Ascending aorta (tissue), 2 donors: ENCODE data around the gene ABR. TPM values are rescaled to one million over a fixed set of nuclear protein-coding genes. Genes with fewer than 3 reads are reported as not detected.

Experiments
- DNase-seq, 2 donors: peaks; one replicate each; pipeline ENCODE4 v3.0.0-alpha.2; 2019; ENCODE audit warnings: low spot score in 2 of 2
- H3K27ac ChIP-seq, 2 donors: fragments of 200-600 bp; sonication (generic); one replicate each; pipeline ENCODE4 v1.5.1; 2016 to 2017; ENCODE audit warnings: mild to moderate bottlenecking in 1 of 2
- H3K27me3 ChIP-seq: fragments of 200-600 bp; sonication (generic); one replicate; pipeline ENCODE4 v1.5.1; 2017
- H3K36me3 ChIP-seq, 2 donors: fragments of 200-600 bp; sonication (generic); one replicate each; pipeline ENCODE4 v1.5.1; 2016
- H3K4me1 ChIP-seq, 2 donors: fragments of 200-600 bp; sonication (generic); one replicate each; pipeline ENCODE4 v1.5.1; 2016 to 2017; ENCODE audit warnings: mild to moderate bottlenecking in 1 of 2
- H3K4me3 ChIP-seq, 2 donors: fragments of 200-600 bp; sonication (generic); one replicate each; pipeline ENCODE4 v1.5.1; 2016 to 2017; ENCODE audit warnings: mild to moderate bottlenecking in 1 of 2
- H3K9me3 ChIP-seq, 2 donors: fragments of 200-600 bp; sonication (generic); one replicate each; pipeline ENCODE4 v1.5.1; 2016
- intact Hi-C: fragments of 100-400 bp; cut with DNase I; formaldehyde crosslinking; loops from one replicate; pipeline ENCODE4 v1.15.1; 2023
- total RNA-seq: library from RNA; depleted of rRNA; stranded (reverse); fragments of >200 nt; gene quantifications from one replicate; pipeline ENCODE4 v1.1.0, GENCODE V29; 2016
- TF ChIP-seq, protein P1 (sequence below), 3 experiments: fragments of 200-600 bp in 2 of 3; fragments of 450-650 bp in 1 of 3; sonication (generic) in 2 of 3; IDR thresholded peaks; one replicate each; pipeline ENCODE4 v1.5.1; 2016 to 2019; ENCODE audit warnings: antibody characterized with exemption in 3 of 3, mild to moderate bottlenecking in 1 of 3, moderate library complexity in 1 of 3

The ABR gene
- total RNA-seq, 1 donor from 2014 or later: 184 TPM

DNA sequence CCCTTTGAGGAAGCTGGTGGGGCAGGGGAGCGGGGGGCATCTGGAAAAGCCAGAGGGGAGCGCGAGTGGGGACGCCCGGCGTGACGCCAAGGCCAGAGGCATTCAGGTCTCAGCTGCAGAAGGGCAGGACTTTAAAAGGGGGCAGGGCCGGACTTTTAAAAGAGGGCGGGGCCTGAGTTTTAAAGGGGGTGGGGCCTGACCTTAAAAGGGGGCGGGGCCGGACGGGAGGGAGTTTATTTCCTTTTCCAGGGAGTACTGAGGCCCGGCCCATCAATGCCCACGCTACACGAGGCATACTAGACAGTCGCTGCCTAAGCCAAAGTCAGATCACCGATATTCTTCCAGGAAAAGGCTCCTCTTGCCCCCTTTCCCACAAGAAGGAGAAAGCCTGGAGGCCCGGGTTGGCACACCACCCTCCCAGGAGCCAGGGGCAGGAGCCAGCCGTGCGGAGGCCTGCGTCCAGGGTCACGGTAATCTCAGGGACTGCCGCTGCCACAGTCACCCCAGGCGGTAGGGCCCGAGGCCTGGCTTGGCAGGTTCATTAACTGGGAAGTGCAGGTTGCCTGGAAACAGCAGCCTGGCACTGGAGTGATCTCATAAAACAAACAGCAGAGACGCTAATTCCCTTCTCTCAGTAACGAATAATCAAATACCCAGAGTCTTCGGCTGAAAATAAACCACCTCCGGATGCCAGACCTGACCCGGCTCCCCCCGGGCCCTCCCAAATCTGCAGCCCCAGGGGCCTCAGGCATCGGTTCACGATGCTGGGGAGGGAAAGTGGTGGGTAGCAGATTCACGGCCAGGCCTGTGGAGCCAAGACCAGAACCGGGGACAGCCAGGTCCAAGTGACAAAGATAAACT is 92.2 kb downstream of the ABR start:
- Histone ChIP-seq H3K4me3 (peak overlapping the region in 1 of 2 donors; percentile 12), H3K9me3 (no peaks in the 10 kb centered on the region), H3K36me3 (peaks cover 39 to 54% of the 10 kb centered on the region in 2 donors), H3K4me1 (peaks cover 12 to 40% of the 10 kb centered on the region in 2 donors), H3K27me3 (no peaks in the 10 kb centered on the region), H3K27ac (peak overlapping the region; percentile 85 to 87)
- intact Hi-C loops: loop anchor here (2.0 kb wide), 1 partner anchor 23 kb away; no protein-coding TSS in a partner anchor
- TF ChIP-seq, protein P1, sequence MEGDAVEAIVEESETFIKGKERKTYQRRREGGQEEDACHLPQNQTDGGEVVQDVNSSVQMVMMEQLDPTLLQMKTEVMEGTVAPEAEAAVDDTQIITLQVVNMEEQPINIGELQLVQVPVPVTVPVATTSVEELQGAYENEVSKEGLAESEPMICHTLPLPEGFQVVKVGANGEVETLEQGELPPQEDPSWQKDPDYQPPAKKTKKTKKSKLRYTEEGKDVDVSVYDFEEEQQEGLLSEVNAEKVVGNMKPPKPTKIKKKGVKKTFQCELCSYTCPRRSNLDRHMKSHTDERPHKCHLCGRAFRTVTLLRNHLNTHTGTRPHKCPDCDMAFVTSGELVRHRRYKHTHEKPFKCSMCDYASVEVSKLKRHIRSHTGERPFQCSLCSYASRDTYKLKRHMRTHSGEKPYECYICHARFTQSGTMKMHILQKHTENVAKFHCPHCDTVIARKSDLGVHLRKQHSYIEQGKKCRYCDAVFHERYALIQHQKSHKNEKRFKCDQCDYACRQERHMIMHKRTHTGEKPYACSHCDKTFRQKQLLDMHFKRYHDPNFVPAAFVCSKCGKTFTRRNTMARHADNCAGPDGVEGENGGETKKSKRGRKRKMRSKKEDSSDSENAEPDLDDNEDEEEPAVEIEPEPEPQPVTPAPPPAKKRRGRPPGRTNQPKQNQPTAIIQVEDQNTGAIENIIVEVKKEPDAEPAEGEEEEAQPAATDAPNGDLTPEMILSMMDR (IDR thresholded peaks at IDR 0.05): no peak
- peak; percentile 47 to 90 for DNase-seq

DNA sequence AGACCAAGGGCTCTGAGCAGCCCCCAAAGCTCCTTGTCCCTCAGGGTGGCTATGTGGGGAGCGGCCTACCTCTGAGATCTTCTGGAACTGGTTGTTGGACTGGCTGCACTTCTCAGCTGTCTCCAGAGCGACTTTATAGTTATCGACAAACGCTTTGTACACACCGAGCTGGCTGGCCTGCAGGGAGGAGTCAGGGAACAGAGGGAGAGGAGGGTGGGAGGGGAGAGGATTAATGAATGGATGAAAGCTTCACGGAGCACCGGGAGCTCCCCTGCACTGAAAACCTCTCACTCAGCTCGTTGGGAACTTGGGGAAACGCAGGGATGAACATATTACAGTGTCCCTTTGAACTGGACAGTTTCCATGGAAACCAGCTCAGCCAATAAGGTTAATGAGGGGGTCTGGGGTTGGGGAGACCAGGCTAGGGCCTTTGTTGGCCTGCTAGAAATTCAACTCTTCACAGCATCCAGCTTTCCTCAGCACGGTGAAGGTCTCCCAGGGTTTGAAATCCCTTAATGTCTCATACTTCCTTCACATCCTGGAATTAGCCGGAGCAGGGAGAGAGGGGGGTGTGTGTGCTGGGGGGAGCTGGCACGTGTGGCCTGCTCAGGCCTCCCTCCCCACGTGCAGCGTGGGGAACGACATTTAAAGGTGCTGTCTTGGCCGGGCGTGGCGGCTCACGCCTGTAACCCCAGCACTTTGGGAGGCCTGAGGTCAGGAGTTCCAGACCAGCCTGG is 96.2 kb downstream of the ABR start:
- peak overlapping the region in 1 of 2 donors; percentile 33 for H3K27ac ChIP-seq
- DNase-seq: no peak
- peaks cover 52 to 64% of the 10 kb centered on the region in 2 donors for H3K36me3 ChIP-seq
- H3K4me1 ChIP-seq: peaks cover 8 to 27% of the 10 kb centered on the region in 2 donors
- H3K9me3 ChIP-seq: no peaks in the 10 kb centered on the region
- H3K4me3 ChIP-seq: no peak overlapping the region
- TF ChIP-seq, protein P1 (IDR thresholded peaks at IDR 0.05): no peak
- H3K27me3 ChIP-seq: no peaks in the 10 kb centered on the region
- intact Hi-C loops: no loop called here

DNA sequence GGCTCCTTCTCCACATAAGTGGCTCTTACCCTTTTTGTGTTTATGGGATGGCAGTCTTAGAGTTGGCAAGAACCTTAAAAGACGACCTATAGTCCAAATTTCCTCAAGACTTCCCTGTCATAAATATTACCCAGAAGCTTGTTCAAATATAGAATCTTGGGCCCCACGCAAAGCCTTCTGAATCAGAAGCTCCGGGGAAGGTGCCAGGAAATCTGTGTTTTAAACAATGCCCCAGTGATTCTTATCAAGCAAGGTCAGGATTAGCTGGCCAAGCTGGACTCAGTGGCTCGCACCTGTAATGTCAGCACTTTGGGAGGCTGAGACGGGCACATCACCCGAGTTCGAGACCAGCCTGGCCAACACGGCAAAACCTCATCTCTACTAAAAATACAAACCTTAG is 97.2 kb downstream of the ABR start:
- Histone ChIP-seq H3K4me1 (peaks cover 5 to 19% of the 10 kb centered on the region in 2 donors), H3K27me3 (no peaks in the 10 kb centered on the region), H3K36me3 (peaks cover 62 to 74% of the 10 kb centered on the region in 2 donors), H3K27ac (no peak overlapping the region), H3K9me3 (no peaks in the 10 kb centered on the region), H3K4me3 (no peak overlapping the region)
- TF ChIP-seq, protein P1 (IDR thresholded peaks at IDR 0.05): no peak
- intact Hi-C loops: no loop called here
- DNase-seq: no peak

DNA sequence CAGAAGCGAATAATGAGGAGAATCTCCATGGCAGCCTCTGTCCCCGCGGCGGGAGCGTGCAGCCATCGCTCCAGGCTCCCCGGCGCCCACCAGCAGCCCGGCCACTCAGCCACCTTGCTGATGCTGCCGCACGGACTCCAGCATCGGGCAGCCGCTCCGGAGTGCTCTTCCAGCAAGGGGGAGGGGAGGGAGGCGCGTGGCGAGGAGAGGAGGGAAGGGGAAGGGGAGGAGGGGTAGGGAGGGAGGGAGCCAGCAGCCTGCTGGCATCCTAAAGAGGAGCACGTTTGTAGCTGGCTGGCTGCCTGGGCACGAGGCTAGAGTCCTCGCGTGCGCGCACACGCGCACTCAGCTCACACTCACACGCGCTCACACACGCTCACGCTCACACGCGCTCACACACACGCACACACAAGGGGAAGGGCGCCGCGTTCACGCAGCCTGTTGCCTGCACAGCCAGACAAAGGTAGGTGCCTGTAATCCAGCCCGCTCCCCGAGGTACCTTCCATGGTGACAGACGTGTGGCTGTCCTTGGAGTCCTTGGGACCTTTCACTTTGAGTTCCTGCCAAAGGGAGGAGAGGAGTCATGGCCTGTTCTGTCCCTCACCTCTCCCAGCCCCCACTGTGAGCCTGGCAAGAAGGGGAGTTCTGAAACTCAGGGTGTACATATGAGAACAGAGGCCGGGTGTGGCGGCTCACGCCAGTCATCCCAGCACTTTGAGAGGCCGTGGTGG is 100.8 kb downstream of the ABR start:
- TF ChIP-seq, protein P1 (IDR thresholded peaks at IDR 0.05): no peak
- Histone ChIP-seq H3K27ac (no peak overlapping the region), H3K27me3 (no peaks in the 10 kb centered on the region), H3K36me3 (peaks cover 68 to 93% of the 10 kb centered on the region in 2 donors), H3K9me3 (no peaks in the 10 kb centered on the region), H3K4me3 (no peak overlapping the region), H3K4me1 (peaks cover 0 to 9% of the 10 kb centered on the region in 2 donors)
- DNase-seq: no peak
- intact Hi-C loops: no loop called here

DNA sequence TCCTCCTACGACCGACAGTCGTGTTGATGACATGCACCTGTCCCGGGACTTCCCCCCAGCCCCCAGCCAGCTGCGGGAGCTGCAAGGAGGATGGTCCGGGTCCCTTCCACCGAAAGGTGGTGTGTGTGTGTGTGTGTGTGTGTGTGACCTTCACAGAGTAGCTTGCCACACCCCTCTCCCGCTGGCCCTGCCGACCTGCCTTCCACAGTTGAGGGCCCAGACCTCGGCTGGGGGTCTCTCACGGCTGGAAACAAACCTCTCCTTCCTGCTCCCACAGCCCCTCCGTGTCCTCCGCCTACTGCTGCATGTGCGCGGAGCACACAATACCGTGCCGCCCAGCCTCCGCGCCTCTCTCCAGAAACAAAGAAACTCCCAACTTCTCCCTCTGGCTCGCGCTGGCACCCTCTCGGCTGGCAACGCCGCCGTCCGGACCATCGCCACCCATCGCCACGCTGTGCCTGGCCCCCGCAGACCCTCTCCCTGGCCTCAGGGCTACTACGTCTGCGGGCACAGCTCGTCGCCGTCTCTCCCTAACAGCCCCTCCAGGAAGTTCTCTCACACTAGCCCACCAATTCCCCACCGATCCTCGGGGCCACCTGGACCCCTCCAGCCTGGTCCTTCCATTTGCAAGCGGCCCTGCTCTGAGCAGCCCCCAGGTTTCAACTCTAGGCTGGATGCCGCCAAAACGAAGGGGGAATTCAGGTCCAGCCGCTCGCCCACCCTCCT is 101.6 kb downstream of the ABR start:
- no peaks in the 10 kb centered on the region for H3K27me3 ChIP-seq
- no peaks in the 10 kb centered on the region for H3K9me3 ChIP-seq
- TF ChIP-seq, protein P1 (IDR thresholded peaks at IDR 0.05): no peak
- intact Hi-C loops: no loop called here
- no peak overlapping the region for H3K4me3 ChIP-seq
- no peak for DNase-seq
- H3K27ac ChIP-seq: no peak overlapping the region
- H3K36me3 ChIP-seq: peaks cover 66 to 87% of the 10 kb centered on the region in 2 donors
- peaks cover 0 to 9% of the 10 kb centered on the region in 2 donors for H3K4me1 ChIP-seq
